Measurements from ENCODE around the gene ARHGEF19.
"Not testable (repeated sequence)": the region's sequence is repeated elsewhere in the genome, so short reads cannot be mapped to it uniquely, and the experiment has no call there.

ARHGEF19 gene

DNA sequence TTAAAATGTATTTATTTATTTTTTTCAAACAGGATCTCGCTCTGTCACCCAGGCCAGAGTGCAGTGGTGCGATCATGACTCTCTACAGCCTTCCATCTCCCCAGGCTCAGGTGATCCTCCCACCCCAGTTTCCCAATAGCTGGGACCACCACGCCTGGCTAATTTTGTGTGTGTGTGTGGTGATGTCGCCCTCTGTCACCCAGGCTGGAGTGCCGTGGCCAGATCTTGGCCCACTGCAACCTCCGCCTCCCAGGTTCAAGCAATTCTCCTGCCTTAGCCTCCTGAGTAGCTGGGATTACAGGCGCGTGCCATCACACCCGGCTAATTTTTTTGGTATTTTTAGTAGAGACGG is 44.3 kb downstream of the ARHGEF19 start:
- DNase-seq (ENCODE audit: extremely low read depth in 1 of 2, low read depth in 1 of 2), result not testable (repeated sequence)

DNA sequence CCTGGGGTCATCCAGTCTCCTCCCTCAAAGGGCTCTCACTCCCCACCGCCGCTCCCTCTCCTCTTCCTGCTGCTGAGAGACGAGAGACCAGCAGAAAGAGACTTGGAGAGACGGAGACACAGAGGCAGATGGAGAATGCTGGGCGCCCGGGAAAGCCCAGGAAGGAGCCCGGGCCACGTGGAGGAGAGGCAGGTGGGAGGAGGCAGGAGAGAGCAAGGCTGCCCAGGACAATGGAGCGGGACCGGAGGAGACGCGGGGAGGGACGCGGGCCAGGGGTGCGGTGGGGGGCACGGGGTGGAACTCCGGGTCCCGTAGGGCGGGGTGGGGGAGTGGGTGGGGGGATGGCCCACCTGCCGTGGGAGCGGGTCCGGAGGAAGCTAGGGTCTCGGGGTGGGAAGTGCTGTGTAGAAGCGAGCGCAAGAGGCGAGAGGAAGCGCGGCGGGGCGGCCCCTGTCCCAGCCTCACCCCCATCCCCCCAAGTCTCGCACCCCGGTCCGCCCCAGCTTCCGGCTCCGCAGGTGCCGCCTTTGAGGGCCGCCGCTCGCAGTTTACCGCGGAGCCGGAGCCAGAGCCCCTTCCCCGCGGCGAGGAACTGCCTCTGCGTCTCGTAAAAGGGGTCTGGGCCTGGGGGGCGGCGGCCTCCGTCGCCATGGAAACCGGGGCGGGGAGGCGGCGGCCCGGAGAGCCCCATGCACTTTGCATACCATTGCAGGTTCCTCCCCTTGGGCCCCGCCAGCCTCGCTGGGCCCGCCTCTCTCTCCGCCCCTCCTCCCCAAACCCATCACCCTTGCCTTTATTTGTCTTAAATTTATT is 44.9 kb downstream of the ARHGEF19 start:
- DNase-seq (ENCODE audit: extremely low read depth in 1 of 2, low read depth in 1 of 2), result peak in 1 of 2 donors; percentile 42

- DNase-seq (ENCODE audit: extremely low read depth in 1 of 2, low read depth in 1 of 2), result no peak
Measured at GRCh38 chr1:16166117-16166516, 46.3 kb downstream of the ARHGEF19 start.

- DNase-seq (ENCODE audit: extremely low read depth in 1 of 2, low read depth in 1 of 2), result no peak
Measured at GRCh38 chr1:16165548-16165947, 46.9 kb downstream of the ARHGEF19 start.

GRCh38 chr1:16165073-16165364 is 47.4 kb downstream of the ARHGEF19 start:
- DNase-seq (ENCODE audit: extremely low read depth in 1 of 2, low read depth in 1 of 2), result no peak

DNA sequence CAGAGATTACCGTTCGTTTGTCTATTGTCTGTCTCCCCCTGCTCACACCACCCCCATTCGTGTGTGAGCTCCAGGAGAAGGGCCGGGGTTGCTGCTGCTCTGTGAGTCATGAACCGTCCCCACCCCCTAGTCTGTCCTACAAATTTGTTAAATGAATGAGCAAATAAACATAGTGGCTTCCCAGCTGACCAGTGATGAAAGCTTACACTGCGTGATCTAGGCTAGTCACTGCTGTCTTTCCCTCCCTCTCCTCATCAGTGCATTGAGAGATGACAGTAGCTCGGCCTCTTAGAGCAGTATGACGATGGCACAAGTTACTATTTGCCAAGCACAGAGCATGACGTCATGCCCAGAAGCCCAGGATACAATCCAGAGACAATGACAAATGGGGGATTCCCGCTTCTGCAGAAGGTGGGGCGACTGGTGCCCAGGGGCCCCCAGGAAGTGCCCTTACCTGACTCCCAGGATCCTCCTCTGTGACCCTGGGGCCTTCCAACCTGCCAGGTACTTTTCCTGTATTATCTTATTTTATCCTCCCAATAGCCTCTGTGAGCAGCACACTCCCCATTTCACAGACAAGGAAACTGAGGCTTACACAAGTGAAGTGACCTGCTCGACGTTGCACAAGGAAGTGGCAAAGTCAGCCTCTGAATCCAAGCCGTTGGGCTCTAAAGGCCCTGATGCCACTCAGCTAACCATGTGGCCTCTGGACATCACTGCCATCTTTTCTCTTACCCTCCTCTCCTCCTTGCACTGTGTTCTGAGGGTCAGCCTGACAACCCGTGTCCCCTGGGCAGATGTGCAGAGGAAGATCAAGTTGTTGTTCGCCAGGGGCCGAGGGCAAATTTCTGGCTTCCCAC is 48.0 kb downstream of the ARHGEF19 start:
- DNase-seq (ENCODE audit: extremely low read depth in 1 of 2, low read depth in 1 of 2), result no peak

- not testable (repeated sequence) for DNase-seq (ENCODE audit: extremely low read depth in 1 of 2, low read depth in 1 of 2)
Measured at GRCh38 chr1:16163608-16164212, 48.7 kb downstream of the ARHGEF19 start.

- peak in 1 of 2 donors; percentile 30 for DNase-seq (ENCODE audit: extremely low read depth in 1 of 2, low read depth in 1 of 2)
Measured at GRCh38 chr1:16162163-16162822, 50.2 kb downstream of the ARHGEF19 start.

- no peak for DNase-seq (ENCODE audit: extremely low read depth in 1 of 2, low read depth in 1 of 2)
Measured at GRCh38 chr1:16161717-16162116, 50.7 kb downstream of the ARHGEF19 start.

GRCh38 chr1:16158993-16159831 is 53.2 kb downstream of the ARHGEF19 start:
- DNase-seq (ENCODE audit: extremely low read depth in 1 of 2, low read depth in 1 of 2), result no peak

DNA sequence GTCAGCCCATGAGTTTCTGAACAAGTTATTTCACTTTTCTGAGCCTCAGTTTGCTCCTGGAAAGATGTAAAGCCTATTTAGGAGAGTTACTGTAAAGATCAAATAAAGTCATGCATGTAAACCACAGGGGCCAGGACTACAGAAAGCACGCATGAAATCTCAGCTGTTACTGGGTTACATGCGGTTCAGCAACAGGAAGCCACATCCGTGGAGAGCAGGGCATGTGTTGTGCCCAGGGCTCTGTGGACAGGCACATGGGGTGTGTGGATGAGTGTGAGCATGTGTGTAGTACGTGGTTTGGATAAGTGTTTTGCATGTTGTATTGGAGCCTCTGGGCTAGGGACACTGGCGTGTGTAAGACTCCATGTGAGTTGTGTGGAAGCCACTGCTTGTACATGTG is 54.4 kb downstream of the ARHGEF19 start:
- DNase-seq (ENCODE audit: extremely low read depth in 1 of 2, low read depth in 1 of 2), result no peak

DNA sequence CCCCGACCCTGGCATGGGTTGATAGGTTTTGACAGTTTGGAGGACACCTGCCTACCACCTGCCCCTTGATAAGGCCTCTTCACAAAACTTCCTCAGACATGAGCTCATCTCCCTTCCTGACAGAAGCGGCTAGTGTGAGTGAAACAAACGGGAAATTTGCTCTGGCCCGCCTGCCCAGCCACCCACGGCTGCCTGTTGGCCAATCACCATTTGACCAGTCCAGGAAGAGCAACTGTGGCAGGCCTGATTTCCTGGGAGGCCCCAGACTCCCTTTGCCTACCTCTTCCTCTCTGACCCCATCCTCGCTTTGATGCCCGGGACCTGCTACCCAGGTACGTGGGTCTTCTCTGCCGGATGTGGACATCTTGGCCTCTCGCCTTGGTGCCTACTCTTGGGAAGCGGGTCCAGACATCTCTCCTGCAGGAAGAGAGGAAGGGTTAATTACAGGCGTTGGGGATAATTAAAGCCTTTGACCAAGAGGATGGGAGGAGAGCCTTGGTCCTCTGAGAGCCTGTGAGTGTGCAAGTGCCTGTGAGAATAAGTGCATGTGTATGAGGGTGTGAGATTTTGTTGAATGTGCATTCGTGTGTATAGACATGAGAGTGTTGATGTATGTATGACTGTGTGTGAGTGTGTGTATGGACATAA is 55.5 kb downstream of the ARHGEF19 start:
- no peak for DNase-seq (ENCODE audit: extremely low read depth in 1 of 2, low read depth in 1 of 2)

DNA sequence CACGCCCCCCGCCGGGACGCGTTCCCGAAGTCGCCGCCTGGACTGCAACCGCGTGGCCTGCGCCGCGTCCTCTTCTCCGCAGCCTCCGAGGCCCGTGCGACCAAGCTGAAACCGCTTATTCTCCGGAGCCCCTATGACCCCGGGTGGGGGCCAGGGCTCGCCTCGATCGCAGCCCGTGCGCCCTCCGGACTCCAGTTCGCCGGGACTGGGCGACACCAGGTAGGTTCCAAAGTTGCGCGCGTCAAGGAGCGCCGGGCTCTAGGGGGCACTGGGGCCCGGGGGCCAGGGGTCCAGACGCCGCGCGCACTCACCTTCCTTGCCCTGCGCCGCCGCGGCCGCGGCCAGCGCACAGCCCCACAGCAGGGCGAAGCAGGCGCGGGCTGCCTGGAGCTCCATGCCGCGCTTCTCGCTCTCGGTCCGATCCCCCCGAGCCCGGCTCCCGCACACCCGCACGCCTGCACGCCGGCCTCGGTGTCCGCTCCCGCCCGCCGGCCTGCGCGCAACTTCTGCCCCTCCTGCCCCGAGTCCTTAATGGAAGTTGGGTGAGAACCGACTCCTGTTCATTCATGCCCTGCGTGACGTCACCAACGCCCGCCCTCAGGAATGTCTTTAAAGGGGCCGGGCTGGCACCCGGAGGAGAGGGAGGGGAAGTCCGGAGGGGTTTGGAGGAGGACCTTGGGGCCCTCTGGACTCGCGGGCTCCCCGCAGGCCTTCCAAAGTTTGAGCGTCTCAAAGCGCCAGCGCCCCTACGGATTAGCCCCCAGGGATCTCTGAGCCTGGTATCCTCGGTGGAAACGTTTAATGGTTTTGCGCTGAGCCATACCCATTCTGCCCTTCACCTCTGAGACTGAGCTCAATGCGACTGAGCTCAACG is 56.7 kb downstream of the ARHGEF19 start, which contains the start of gene EPHA2:
TSS of gene EPHA2 (minus strand) at position 533 of the 874 bp plus-strand sequence. CDS start at position 396, 137 bp downstream.
- no peak for DNase-seq (ENCODE audit: extremely low read depth in 1 of 2, low read depth in 1 of 2)

- DNase-seq (ENCODE audit: extremely low read depth in 1 of 2, low read depth in 1 of 2), result no peak
Measured at GRCh38 chr1:16153999-16154673, 58.3 kb downstream of the ARHGEF19 start.

- no peak for DNase-seq (ENCODE audit: extremely low read depth in 1 of 2, low read depth in 1 of 2)
Measured at GRCh38 chr1:16153096-16153998, 59.1 kb downstream of the ARHGEF19 start.

GRCh38 chr1:16152481-16153087 is 59.9 kb downstream of the ARHGEF19 start:
- no peak for DNase-seq (ENCODE audit: extremely low read depth in 1 of 2, low read depth in 1 of 2)

DNA sequence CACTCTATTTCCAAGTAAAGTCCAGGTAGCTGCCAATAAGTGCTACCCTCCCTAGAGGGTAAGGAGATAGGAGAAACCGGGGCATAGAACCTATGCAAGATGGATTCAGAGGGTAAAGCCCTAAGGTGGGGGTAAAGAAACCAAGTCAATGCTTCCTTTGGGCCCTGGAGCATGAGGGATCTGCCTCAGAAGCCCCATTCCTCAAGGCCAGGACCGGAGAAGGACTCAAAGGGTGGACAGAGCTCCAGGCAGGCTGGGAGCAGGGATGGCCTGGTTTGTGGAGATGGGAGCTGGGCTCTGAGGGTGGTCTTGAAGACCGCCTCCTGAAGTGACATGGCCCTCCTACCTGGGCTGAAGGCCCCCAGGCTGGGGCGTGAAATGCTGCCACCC is 60.5 kb downstream of the ARHGEF19 start:
- DNase-seq (ENCODE audit: extremely low read depth in 1 of 2, low read depth in 1 of 2), result no peak
